Measurements from ENCODE around the gene MOB3B.

DNA sequence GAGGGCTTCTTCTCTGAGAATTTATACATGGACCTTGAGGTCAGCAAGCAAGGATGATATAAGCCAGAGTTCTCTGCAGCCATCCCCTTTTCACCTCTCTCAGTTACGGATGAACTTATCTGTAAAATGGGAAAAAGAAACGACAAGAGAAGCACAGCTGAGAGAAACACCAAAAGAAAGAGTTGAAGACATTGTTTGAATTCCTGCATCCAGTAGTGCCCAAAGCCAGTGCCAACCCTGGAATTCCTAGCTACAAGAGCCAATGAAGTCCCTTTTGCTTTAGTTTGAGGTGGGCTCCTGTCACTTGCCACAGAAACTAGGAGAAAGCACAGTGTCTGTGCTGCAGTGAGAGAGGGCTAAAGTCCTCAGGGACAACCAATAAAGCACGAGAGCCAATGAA lies 6.6 kb upstream of the MOB3B start:
- TF ChIP-seq POLR2A (IDR thresholded peaks at IDR 0.05) = no peak
- TF ChIP-seq, protein P1, sequence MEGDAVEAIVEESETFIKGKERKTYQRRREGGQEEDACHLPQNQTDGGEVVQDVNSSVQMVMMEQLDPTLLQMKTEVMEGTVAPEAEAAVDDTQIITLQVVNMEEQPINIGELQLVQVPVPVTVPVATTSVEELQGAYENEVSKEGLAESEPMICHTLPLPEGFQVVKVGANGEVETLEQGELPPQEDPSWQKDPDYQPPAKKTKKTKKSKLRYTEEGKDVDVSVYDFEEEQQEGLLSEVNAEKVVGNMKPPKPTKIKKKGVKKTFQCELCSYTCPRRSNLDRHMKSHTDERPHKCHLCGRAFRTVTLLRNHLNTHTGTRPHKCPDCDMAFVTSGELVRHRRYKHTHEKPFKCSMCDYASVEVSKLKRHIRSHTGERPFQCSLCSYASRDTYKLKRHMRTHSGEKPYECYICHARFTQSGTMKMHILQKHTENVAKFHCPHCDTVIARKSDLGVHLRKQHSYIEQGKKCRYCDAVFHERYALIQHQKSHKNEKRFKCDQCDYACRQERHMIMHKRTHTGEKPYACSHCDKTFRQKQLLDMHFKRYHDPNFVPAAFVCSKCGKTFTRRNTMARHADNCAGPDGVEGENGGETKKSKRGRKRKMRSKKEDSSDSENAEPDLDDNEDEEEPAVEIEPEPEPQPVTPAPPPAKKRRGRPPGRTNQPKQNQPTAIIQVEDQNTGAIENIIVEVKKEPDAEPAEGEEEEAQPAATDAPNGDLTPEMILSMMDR (IDR thresholded peaks at IDR 0.05) = no peak
